ENCODE measurements around the gene SCFD2.

The SCFD2 gene

DNA sequence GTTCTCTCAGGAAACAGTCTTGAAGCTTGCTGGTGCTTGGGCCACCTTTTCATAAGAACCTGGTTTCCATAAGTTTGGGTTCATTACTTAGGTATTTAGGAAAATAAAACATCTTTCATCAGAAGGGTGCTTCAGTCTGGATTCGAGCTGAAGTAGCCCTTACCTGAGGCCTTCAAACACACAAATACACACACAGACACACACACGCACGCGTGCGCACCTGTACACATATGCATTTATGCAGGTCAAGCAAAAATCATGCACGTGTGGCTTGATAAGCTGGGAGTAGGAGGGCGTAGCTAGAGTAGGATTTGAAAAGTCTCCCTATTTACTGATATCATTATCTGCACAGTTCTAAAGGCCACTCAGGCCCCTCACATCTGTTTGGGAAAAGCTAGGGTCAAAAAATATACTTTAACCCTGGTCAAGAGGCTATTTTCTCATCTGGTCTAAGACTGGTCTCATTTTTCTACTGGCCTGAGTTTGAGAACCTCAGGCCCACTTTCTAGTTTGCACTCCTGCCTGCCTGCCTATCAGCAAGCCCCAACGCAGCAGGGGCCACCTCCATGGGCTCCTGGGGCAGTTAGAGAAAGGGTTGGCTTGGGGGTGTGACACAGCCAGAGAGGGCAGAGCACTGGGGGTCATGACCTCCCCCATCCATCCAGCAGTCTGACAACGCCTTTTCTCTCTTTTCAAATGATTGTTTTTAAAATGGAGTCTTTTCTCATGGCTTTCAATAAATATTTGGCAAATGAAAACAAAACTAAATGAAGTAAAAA, 439.5 kb downstream of the SCFD2 start:
- no peak for DNase-seq (ENCODE audit: low spot score)

DNA sequence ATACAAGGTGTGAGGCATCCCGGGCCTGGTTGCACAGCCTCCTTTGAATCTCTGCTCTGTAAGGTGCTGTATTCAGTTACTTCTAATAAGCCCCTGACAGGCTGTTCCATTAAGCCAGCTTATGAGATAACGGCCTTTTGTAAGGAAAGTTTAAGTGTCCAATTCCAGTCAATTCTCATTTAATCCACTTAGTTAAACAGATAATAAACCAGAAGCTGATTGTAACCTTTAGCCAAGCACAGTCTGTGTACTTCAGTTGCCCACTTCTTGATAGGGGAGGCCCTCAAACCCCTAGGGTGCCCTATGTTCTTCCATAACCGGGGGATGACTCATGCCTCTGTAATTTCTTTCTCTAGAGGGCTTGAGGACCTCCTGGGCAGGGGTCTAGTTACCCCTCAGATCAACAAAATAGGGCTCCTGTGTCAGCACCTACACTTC, 440.3 kb downstream of the SCFD2 start:
- DNase-seq (ENCODE audit: low spot score): no peak

DNA sequence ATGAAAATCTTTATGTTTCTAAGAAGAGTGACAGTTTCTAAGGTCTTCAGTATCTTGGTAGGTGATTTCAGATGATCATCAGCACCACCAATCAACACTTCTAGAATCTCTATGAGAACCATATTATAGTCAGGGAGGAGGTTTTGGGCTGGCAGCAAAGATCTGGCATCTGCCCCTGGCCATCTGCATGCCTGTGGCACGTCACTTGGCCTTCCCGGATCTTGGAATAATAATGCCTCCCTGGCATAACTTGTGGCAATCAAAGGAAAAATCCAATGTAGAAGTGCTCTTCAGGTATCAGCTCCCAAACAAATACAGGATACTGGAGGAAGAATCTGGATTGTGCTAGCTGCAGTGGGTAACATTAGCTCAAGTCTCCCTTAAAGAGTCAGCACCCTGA, 446.4 kb downstream of the SCFD2 start:
- no peak for DNase-seq (ENCODE audit: low spot score)

DNA sequence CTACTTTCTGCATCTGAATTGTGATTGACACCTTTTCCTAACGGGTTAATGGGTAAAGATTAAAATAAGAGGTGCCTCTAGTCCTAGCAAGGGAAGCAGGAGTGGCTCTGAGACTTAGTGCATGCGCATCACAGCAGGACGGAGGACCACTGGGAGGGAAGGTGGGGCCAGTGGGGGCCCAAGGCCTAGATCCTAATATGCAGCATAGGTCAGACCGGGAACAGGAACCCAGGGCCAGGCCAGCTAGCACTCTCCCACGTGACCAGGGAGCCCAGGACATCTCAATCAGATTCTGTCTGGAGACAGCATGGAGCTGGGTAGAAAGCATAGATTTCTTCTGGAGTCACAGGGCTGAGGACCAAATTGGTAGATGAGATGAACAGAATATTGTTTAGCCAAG, 448.0 kb downstream of the SCFD2 start:
- DNase-seq (ENCODE audit: low spot score): no peak

DNA sequence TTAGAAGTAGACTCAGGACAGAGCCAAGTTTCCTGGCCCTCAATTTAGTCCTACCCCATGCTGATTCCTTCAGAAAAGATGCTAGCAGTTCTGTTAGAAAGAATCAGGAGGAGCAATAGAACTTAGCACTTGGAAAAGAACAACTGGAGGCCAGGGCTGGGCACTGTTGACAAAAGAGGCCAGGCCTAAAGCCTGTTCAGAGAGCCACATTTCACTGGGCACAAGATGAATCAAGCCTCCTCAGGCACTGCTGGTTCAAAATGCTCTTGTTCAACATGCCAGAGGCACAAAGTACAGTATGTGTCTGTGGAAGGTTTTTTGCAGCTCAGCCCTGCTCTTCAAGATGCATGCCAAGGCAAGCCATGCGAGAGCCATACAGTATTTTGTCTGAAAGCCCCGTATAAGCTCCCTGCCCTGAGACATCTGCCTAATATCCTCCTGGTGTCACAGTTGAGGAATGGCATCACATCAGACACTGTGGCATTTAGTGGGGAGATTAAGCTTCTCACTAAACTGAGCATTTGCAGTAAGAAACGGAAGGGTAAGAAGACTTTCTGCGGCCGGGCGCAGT, 450.0 kb downstream of the SCFD2 start:
- peak; percentile 3 for DNase-seq (ENCODE audit: low spot score)

DNA sequence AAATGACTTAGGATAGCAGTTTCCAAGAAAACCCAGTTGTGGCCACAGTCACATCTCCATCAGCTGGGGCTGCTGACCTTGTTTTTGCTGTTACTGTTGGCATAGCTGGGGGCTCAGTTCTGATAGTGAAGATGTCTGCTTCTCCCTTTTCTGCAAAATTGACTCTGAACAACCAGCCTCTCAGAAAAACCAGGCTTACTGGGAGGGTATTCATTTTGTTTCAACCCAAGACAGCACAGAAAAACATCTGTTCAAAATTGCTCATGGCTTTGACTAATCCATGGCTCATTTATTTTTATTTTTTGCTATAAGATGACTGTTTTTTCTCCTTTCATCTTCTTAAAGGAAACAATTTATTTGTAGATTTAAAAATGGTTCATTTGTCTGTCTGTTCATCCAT, 450.7 kb downstream of the SCFD2 start:
- no peak for DNase-seq (ENCODE audit: low spot score)

DNA sequence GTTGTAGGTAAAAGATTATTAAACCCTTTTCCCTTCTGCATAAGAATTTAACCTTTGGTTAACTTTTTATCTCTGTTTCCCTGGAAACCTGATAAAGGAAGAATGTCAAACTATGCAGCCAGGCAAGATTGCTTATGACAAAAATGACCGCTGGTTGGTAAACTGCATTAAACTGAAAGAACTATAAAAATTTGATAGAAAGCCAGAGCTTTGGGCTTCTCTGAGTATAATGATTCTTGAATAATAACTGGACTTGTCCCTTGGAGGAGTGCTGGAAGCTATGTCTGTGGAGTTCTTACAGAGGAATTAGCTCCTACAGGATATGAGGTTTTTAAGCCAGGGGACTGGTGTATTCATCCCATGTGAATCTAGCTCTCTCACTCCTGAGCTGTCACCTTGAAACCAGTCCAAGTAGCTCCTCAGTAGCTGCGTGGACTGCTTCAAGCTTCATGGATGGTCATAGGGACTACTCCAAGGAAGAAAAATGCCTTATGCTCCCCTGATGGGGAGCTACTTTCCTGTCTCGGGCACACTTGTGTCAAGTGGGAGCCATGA, 451.7 kb downstream of the SCFD2 start:
- DNase-seq (ENCODE audit: low spot score): no peak

DNA sequence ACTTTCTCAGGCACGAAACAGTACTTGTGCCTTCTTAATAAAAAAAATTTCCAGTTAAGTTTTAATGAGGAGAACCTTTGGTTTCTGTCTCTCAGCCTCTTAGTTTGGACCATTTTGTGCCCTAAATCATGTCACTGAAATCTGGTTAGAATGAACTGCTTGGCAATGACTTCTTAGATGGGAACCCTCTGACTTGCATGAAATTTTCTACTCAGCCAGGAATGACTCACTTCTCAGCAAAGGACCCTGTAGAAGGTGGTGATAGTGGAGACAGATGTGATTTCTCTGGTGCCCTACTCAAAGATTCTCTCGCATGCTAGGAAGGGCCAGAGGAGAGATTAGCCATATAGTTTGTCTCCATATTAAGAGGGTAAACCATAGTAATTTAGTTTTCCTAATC, 453.3 kb downstream of the SCFD2 start:
- DNase-seq (ENCODE audit: low spot score): no peak

DNA sequence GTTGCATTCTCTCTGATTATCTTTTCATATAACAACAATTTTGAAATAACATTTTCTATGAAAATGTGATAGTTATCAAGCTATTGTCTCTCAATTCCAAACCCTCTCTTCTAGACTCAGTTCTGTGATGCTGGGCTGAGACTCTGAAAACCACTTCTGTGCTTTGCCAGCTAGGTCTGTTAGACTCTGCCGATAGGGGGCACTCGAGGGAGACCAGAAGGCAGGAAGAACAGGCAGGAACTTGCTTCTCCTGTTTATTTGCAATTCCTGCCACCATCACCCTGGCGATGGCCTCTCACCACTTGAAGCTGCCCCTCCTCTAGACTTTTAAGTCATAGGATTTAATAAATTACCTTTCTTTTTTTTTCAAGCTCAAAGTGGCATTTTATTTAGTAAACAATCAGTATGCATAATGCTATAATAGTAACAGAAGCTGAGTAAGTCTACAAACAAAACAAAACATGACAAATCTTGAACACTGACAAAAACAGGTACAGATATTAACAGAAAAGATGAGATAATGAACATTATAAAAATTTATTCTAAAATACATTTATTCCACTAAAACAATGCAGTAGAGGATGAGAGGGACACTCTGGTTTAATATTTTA, 454.1 kb downstream of the SCFD2 start:
- peak; percentile 57 for DNase-seq (ENCODE audit: low spot score)

DNA sequence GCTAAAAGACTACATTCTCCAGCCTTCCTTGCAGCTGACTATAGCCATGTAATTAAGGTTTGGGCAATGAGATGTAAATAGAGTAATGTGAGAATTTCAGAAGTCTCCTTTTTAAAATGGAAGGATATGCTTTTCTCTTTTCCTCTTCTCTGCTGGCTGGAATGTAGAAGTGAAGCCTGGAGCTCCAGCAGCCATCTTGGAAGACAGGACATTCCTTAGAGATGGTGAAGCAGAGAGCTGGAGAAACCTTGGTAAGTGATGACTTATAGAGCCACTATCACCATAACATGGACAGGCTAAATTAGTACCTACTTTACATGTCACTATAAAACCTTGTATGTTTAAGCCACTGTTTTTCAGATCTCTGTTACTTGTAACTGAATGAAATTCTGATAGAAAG, 455.7 kb downstream of the SCFD2 start:
- no peak for DNase-seq (ENCODE audit: low spot score)

DNA sequence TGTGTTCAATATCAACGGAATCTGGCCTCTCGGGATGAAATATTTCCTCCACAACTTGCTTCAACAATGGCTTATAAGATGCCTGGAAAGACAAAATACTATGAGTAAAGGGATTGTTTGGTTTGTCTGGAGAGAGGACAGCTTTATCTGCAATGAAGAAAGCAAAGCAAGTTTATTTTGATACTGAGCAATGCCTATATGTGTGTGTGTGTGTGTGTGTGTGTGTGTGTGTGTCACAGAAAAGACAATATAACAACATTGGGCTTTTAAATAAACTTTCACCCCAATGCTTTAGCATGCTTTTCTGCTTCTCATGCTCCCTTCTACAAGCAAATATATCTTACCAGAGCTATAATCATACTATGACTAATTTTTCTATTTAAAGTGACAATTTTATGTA, 458.4 kb downstream of the SCFD2 start:
- no peak for DNase-seq (ENCODE audit: low spot score)

DNA sequence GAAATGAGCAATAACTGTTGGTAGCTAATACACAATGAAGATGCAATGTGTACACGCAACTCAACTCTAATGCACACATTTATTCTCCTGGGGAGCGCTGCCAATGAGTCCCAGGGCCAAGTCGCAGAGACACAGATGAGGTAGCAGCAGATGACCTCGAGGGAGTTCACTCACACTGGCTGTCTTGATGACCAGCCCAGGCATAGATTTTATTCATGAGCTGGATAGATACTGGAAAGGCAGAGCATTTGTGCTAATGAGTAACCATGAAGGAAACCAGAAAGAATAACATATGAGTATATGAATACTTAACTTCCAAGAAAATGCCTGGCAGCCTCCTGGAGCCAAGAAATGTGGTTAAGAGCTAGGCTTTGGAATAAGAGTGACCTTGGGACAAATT, 461.4 kb downstream of the SCFD2 start:
- DNase-seq (ENCODE audit: low spot score): no peak

DNA sequence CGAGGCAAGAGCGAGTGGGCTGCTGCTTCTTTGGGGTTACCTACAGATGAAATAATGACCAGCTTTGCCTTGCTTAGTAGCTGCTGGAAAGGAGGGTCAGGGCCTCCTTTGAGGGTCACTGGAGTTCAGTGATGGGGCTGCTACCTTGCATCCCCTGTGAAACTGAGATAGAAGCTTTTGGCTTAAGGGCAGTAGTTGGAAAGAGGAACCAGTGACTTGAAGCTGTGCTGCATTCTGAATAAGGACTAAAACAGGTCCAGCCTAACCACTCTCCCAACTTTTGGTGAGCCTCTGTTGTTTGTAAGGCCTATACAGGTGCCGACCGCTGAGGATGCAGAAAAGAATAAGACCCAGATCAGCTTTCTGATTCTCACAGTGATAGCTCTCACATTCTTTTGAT, 462.6 kb downstream of the SCFD2 start:
- DNase-seq (ENCODE audit: low spot score): no peak

DNA sequence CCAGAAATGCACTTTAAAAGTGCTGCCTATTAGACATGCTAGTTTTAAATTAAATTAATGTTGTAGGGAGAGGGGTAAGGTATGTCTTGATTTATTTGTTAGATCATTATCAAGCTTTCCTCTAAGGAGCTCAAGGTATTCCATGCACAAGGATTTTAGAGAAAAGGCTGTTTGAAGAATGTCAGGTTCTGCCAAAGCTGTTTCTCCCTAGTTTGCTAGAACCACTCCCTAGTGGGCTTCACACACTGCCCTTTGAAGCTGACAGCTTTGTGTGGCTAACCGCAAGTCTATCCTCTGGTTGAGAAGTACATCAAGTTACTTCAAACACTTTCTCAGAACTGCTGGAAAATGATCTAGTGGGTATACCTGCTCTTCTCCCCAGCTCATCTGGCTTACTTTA, 471.4 kb downstream of the SCFD2 start:
- DNase-seq (ENCODE audit: low spot score): no peak

DNA sequence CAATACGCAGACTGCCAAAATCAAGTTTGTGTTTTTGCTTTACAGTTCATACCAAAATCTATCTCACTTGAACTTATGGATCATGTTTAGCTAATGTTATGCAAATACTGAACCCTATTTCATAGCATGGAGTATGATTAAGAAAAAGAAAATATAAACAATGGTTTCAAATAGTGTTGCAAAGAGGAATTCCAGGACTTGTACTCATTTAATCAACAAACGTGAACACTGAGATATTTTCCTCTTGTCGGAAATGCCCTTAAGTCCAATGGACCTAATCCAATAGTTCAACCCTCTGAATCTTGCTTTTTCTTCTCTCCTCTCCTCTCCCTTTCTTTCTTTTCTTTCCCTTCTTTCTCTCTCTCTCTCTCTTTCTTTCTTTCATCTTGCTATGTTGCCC, 473.0 kb downstream of the SCFD2 start:
- DNase-seq (ENCODE audit: low spot score): no peak

DNA sequence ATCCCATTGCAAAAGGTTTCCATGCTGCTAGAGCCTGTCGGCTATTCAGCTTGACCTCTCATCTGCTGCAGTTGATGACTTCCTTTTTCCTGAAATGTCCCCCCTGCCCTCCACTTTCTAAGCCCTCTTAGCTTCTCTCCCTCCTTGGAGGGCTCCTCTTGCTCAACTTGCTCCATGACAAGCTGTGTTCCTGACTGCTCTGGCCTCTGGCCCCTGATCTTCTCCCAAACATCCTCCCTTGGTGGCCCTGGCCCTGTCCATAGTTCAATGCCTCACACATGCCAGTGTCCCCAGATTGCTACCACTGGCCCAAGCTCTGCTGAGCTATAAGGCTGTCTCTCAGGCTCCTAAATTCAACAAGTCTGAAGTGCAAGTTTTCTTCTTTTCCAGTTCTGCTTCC, 474.1 kb downstream of the SCFD2 start:
- DNase-seq (ENCODE audit: low spot score): no peak

DNA sequence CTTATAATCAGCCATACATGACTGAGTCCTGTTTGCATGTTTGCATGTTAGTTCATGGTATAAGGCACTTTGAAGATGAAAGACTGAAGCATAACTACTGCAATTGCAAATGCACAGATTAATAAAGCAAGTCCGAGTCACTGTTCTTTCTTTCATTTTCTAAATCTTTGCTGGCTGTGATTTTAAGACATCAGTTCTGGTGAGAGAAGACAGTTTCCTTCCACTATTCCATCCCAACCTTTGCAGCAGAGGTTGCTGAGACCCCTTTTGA, 475.4 kb downstream of the SCFD2 start:
- DNase-seq (ENCODE audit: low spot score): no peak

DNA sequence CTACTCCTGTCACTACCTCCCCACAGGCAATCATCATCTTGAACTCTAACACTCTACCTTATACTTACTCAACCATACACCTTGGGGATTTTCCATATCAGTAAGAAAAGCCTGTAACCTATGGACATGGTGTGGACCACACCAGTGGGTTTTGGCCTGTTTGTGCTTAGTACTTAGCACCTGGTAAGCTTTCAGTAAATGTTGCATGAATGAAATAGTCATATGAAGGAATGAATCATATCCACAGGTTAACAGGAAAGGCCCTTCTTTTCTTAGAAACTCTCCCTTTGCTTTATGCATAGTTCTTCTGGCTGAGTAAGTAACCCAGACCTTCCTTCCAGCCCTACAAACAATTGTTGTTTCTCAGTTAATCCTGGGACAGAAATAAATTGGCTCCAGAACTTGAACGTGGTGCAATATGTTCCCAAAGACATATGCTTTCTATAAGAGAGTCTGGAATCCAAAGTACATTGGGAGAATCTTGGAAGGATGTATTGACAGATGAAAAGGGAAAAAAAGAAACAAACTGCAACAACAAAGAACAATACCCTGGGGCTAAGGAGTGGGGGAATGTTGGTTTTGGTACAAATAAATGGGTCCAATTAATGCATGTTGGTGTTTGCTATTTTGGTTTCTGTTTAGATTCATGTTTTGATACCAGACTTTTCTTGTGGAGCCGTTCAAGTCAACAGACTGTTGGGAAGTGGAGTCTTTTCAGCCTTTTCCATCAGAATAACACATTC, 475.9 kb downstream of the SCFD2 start:
- no peak for DNase-seq (ENCODE audit: low spot score)

DNA sequence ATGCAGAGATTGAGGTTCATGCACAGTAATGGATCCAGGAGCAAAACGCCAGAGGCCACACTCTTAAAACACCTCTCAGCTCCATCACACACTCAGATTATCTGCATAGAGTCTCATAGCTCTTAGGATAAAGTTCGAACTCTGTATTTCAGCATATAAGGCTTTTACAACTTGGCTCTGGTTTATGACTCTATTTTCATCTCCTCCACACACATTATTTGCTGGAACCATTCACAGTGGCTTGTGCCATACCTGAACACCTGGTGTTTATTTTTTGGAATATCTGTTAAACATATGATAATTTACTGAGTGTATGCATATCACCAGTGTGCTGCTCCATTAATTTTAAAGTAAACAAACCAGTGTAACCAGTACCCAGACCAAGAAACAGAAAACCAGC, 476.5 kb downstream of the SCFD2 start:
- DNase-seq (ENCODE audit: low spot score): no peak

DNA sequence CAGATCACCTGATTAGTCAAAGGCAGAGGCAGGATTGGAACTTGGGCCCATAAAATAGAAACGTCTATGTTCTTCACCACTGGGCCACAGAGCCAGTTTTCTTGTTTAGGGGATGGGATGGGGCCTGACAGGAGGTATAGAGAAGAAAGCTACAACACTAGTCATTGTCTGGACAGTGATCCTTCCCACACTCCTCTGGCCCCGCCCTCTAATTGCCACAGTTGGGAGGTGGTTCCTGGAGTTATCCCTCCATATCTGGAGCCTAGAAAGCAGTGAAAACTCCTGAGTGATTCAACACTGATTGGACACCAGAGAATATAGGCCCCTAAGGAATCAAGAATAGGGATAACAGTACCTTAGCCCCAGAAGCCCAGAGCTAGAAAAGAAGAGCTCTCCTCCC, 480.9 kb downstream of the SCFD2 start:
- no peak for DNase-seq (ENCODE audit: low spot score)

DNA sequence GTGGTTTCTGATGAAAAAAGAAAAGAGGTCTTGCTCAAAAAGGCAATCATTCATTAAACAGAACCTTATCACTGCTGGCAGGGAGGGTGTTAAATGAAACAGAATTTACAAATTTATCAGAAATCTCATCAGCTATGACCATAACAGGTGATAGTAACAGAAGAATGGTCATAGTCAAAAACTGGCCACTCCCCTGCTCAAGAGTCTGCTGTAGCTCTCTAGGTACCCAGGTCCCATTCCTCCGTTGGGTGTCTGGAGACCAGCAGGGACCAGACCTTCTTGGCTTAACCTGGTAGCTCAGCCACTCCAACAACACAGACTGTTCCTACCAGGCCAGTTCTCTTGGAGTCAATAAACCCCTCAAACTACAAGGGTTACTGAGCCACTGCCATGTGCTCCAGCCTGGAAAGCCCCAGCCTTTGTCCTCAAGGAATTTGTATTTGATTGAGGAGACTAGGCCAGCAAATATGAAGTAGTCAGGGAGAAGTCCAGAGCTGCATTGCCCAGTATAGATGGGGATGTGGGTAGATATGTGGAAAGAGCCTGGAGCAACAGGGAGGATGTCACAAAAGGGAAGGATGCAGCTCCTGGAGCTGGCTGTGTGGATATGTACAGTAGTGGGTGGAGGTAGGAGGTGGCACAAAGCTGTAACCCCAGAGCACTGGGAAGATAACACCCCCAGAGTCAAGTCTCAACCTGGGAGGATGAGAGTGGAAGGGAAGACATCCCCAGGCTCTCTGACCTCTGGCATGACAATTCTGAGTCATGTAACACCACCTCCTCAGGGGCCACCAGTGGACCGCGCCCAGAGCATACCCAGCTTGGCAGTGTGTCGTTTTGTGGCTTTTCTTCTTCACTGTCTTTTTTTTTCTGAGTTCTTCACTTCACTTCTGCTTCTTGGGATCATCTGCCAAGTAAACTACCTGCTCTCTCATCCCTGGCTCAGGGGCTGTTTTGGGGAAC, 481.9 kb downstream of the SCFD2 start:
- no peak for DNase-seq (ENCODE audit: low spot score)

DNA sequence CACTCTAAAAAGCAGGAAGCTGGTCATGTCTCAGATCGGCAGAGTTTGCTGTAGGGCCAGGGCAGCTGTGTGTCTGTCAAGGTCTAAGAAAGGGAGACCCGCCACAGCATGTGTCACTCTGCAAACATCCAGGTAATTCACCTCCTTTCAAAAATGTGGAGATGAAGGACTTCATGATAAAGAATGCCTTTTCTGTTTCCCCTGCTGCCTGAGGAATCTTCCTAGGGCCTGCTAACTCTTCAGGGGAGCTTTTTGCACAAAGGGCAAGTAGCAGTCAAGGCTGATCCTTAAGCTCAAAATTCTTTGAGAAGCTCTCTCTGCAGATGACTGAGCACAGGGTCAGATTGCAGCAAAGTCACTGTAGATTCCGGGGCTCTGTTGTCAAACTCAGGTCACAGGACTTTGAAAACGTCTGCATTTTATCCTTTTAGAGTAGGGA, 482.7 kb downstream of the SCFD2 start:
- DNase-seq (ENCODE audit: low spot score): no peak

Measured in globus pallidus (tissue), 1 donor.